NOMO-1 (cell line): ENCODE results near the gene LEFTY1.
"Not testable (repeated sequence)": the region's sequence is repeated elsewhere in the genome, so short reads cannot be mapped to it uniquely, and the experiment has no call there.

Source experiments
- DNase-seq, 2 experiments: peaks; one replicate each; lab custom pipeline; 2025; ENCODE audit not compliant: unreplicated experiment in 2 of 2; lab: John Stamatoyannopoulos, UW

LEFTY1 gene

GRCh38 chr1:225851805-225852204 is 37.1 kb downstream of the LEFTY1 start:
- DNase-seq = peak; percentile 61 to 90

DNA sequence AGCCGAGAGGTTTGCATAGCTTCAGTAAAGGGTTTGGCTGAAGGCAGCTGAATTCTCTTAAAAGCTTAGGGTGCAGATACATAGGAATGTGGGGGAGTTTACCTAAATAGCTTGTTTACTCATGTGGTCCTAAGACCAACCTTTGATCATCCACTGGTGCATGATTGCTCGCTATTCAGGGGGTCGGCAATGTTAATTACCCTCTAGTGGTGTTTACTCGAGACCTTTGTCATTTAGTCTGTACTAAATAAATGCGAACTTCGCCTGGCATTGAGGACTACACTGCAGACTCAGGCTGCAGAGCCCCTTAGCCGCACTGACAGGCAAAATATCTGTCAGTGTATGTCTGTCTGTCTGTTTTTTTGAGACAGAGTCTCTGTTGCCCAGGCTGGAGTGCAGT is 38.6 kb downstream of the LEFTY1 start:
- DNase-seq = no peak

DNA sequence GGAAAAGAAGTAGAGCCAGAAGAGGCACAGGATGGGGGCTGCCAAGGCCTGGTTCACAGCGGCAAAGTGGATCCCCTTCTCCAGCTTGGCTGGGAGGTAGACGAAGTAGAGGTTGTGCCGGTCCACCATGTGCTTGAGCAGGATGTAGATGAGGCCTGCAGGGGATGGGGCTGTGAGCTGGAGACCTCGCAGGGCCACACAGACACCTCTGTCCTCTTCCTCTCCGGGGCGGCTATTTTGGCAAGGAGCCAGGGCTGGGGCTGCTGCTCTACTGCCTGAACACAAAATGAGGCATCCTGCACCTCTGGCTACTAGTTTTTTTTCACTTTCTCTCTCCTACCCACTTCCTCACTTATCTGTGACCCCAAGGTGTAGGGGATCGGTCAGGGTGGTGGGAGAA is 39.0 kb downstream of the LEFTY1 start:
- no peak for DNase-seq

DNA sequence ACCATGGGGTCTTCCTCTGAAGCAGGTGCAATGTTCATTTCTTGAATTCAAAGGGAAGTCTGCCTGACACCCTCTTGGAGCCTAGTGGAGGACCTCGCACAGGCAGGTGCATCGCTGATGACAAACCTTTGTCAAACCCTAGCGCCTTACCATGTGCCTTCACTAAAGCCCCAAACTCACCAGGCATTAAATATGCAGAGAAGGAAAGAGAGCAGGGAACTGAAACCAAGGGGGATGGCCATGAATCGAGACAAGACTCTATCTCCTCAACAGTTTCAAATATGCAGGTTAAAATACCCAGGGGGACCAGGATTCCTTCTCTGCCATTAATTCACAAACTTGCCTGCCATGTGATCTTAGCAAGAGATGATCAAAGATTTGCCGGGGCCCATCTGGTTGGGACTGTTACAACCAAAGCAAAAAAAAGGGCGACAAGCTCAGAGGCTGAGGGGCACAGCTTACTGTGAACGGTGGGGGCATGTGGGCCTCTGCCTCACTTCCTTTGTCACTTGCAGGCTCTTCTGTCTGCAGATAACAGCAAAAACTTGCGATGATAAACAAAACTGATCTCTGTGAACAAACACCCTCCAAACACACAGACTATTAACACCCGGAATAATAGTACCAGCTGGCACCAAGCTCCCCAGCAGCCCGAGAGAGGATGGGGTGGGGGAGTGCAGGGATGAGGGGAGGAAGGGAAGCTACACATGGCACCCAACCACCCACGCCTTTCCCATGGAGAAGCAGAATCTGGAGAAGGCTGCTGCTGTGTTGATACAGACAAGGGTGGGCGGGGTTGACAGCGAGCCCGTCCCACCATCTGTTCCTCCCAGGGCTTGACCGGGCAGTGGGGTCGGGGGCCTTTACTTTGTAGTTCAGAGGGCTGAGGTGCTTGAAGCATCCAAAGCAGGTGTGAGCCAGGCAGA is 40.7 kb downstream of the LEFTY1 start:
- peak; percentile 43 to 53 for DNase-seq

DNA sequence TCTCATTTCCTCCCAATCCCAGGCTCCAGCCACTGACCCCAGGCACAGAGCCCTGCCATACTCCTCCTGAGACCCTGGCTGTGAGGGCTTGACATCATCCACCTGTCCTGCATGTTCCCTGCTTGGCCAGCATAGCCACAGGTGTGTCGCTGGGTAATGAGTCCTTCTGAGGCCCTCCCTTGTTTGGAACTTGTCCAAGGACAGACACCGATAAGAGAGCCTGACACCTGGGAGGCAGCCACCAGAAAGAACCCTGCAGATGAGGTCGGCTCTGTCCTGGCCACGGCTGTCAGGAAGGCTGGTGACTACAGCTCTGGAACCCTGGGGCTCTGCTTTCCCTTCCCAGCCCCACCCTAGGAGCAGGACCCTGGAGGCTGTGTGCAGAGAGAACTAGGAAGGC is 41.3 kb downstream of the LEFTY1 start:
- DNase-seq = no peak

DNA sequence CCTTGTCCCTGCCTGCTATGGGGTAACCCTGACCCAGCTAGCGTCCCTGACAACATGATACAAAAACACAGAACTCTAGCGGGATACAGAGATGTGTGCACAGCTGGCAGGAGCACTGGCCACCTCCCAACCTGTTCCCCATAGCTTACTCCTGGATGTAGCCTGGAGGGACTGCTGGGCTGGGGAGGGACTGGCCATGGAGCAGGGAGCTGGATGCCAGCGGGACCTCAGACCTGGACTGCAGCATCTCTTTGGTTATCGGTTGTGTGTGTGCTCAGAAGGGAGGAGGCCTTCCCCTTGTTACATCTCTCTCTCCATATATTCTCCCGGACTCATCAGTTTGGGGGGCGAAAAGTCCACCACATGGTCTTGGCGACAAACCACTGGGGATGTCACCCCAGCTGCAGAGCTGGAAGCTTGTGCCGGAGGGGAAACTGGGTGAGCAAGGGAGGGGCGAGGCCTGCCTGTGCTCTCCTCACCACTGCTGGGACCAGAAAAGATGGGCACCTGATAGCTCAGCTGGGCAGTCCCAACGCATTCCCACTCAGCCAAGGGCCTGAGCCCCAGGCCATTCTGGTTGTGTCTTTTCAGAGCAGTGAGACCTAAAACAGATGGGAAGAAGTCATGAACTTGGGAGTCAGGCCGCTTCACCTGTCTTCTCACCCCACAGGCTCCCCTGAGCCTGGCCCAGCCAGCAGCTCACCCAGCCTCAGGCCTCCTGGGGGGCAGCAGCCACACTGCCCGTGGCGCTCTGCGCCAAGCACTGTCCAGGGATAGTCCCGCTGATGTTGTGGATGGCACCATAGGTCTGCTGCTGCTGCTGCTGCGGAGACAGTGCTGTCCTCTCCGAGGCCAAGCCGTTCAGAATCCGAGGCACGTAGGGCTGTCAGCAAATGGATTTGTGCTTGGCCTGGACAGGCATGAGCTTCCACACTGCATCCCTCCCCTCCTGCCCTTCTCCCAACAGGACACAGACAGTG is 42.3 kb downstream of the LEFTY1 start:
- no peak for DNase-seq

GRCh38 chr1:225845571-225846259 is 43.2 kb downstream of the LEFTY1 start:
- peak; percentile 9 to 36 for DNase-seq

DNA sequence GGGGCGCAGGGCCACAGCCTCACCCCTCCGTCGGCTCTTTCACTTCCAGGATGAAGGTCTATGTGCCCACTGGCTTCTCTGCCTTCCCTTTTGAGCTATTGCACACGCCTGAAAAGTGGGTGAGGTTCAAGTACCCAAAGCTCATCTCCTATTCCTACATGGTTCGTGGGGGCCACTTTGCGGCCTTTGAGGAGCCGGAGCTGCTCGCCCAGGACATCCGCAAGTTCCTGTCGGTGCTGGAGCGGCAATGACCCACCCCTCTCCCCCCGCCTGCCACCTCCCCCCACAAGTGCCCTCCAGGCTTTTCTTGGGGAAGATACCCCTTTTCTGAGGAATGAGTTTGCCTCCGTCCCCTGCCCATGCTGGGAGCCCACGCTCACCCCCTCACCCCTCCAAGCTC is 43.8 kb downstream of the LEFTY1 start:
- no peak for DNase-seq

- no peak for DNase-seq
Measured at GRCh38 chr1:225844236-225845061, 44.5 kb downstream of the LEFTY1 start.

- no peak for DNase-seq
Measured at GRCh38 chr1:225843426-225843795, 45.5 kb downstream of the LEFTY1 start.

DNA sequence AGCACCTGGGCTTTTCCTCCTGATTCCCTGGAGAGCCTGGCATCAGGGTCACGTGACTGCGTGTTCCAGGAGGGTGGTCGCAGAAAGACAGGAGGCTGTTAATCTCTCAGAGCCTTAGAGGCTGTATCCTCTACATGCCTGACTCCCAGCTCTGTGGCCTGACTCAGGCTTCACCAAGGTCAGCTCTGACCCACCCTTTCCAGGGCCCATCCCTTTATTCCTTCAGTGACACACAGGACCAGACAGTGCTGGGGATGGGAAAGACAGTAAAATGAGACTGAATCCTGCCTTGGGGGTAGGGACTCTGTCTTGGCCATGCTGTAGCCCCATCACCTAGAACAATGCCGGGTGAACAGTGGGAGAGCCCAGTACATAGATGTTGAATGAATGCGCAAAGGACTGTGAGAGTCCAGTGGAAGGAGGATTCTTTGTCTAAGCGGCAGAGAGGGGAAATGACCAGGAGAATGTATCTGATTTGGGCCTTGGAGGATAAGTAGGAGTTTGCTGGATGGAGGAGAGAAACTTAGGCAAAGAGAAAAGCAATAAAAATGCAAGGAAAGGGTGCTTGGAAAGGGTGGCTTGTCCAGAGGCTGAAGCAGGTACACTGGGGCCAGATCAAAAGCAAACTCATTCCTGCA is 46.0 kb downstream of the LEFTY1 start:
- DNase-seq = no peak

DNA sequence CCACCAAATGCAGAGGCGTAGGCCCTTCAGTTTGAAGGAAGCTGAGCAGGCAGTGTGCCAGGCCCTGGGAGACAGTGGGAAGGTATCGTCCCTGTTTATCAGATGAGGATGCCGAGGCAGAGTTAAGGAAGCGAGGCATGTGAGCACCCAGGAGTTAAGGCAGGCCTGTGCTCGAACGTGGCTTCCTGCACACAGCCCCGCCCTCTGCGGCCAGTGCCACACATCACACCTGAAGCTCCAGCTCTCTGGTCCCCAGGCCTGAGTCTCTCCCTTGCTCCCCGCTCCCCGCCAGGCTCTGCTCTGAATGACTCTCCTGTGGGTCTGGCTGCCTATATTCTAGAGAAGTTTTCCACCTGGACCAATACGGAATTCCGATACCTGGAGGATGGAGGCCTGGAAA is 46.9 kb downstream of the LEFTY1 start:
- DNase-seq = no peak

DNA sequence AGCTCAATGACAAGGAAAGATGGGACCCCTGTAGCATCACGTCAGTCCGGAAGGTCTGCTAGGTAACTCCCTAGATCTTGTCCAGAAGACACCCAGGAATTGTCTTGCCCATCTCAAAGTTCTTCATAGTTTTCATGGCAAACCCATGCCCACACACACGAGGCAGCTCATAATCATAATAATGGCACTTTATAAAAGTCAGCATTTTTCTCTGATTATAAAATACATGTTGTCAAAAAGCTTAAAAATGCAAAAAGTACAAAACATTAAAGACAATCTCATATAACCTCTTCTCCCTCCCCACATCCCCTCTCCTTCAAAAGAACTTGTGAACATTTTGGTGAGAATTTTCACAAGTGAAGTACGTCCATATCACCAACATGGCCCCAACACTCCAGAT is 48.2 kb downstream of the LEFTY1 start:
- DNase-seq = no peak

DNA sequence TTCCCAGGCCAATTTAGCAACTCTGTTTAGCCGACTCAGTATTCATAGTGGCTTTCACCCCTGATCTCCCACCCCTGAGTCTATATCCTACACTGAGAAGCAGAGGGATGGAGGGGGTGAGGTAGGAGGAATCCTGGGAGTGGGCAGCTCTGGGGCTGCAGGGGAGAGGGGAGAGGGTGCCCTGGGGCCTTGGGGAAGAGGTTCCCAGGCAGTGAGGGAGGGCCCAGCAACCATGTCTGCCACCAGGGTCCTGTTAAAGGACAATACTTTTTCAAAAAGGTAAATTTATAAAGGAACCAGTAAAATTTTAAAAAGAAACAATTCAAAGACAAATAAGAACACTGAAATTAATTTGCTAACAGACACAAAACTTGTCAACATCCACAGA is 48.7 kb downstream of the LEFTY1 start:
- no peak for DNase-seq

- no peak for DNase-seq
Measured at GRCh38 chr1:225838793-225839192, 50.2 kb downstream of the LEFTY1 start.

- DNase-seq = not testable (repeated sequence)
Measured at GRCh38 chr1:225836296-225836695, 52.6 kb downstream of the LEFTY1 start.
